ENCODE measurements around the gene PTEN. TPM values are rescaled to one million over a fixed set of nuclear protein-coding genes. Genes with fewer than 3 reads are reported as not detected.
"Not testable (repeated sequence)": the region's sequence is repeated elsewhere in the genome, so short reads cannot be mapped to it uniquely, and the experiment has no call there.

PTEN gene
- total RNA-seq, 1 donor = 169 TPM

DNA sequence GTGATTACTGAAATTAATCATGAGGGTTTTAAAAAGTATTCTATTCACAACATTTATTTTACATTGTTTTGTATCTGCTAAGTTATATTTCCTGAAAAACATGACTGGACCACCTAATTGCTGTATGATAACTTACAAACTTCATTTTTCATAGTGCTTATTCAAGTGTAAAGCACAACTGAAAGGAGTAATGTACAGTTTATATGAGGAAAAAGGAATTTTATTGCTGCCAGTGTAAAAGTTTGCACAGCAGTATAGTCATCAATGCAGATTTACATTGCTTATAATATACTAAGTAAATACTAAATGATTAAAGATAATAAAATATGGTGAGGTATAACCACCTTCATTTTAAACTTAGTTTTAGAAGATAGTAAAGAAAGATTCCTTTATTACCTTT lies 4.0 kb downstream of the PTEN start:
- Histone ChIP-seq H2AFZ (ENCODE audit: low read length) (no peak overlapping the region), H3K79me2 (ENCODE audit: insufficient read depth, low read length) (peaks cover 84% of the 10 kb centered on the region), H3K27ac (ENCODE audit: low read depth, low read length) (peak overlapping the region; percentile 71), H3K36me3 (ENCODE audit: insufficient read depth, low read length) (no peaks in the 10 kb centered on the region), H4K20me1 (ENCODE audit: insufficient read depth, low read length) (peaks cover 50% of the 10 kb centered on the region), H3K4me1 (ENCODE audit: insufficient read depth, low read length) (peaks cover 17% of the 10 kb centered on the region), H3K4me3 (ENCODE audit: insufficient read depth, low read length) (peak overlapping the region; percentile 96), H3K27me3 (ENCODE audit: insufficient read depth, low read length) (no peaks in the 10 kb centered on the region), H3K4me2 (ENCODE audit: insufficient read depth, low read length) (peak overlapping the region; percentile 92), H3K9me3 (ENCODE audit: low read depth, low read length) (no peaks in the 10 kb centered on the region)
- no peak for DNase-seq (ENCODE audit: insufficient read length, low spot score, missing footprints)
- TF ChIP-seq, protein P1, sequence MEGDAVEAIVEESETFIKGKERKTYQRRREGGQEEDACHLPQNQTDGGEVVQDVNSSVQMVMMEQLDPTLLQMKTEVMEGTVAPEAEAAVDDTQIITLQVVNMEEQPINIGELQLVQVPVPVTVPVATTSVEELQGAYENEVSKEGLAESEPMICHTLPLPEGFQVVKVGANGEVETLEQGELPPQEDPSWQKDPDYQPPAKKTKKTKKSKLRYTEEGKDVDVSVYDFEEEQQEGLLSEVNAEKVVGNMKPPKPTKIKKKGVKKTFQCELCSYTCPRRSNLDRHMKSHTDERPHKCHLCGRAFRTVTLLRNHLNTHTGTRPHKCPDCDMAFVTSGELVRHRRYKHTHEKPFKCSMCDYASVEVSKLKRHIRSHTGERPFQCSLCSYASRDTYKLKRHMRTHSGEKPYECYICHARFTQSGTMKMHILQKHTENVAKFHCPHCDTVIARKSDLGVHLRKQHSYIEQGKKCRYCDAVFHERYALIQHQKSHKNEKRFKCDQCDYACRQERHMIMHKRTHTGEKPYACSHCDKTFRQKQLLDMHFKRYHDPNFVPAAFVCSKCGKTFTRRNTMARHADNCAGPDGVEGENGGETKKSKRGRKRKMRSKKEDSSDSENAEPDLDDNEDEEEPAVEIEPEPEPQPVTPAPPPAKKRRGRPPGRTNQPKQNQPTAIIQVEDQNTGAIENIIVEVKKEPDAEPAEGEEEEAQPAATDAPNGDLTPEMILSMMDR (IDR thresholded peaks at IDR 0.05; ENCODE audit: extremely low read depth, low read depth, low read length) = no peak

DNA sequence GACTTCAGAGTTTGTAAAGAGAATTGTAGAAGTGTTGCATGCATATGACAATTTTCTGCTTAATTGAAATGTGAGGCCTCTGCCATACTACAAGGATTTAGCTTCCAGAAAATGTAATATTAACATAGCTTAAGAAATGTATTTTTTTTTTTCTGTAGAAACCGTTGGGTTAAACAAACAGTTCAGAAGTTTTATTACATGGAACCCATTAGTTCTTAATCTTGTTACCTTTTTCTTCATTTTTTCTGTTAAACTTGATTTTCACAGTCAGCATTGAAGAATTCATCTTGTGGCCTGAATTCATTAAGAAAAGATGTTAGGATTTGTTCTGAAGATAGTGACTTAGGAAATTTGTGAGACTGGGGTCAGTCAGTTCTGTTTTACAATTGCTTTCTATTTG lies 4.9 kb downstream of the PTEN start:
- peak; percentile 21 for DNase-seq (ENCODE audit: insufficient read length, low spot score, missing footprints)
- Histone ChIP-seq H2AFZ (ENCODE audit: low read length) (no peak overlapping the region), H4K20me1 (ENCODE audit: insufficient read depth, low read length) (peaks cover 57% of the 10 kb centered on the region)

DNA sequence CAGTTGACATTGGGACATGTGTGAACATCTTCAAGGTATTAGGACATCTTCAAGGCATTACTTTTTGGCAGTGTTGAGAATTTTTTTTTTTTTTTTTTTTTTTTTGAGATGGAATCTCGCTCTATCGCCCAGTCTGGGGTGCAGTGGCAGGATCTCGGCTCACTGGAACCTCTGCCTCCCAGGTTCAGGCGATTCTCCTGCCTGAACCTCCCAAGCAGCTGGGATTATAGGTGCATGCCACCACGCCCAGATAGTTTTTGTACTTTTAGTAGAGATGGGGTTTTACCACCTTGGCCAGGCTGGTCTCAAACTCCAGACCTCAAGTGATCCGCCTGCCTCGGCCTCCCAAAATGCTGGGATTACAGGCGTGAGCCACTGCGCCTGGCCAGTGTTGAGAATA lies 5.7 kb downstream of the PTEN start:
- Histone ChIP-seq H3K79me2 (ENCODE audit: insufficient read depth, low read length) (peaks cover 99% of the 10 kb centered on the region), H3K4me1 (ENCODE audit: insufficient read depth, low read length) (peaks cover 26% of the 10 kb centered on the region), H3K4me2 (ENCODE audit: insufficient read depth, low read length) (peak overlapping the region; percentile 92), H4K20me1 (ENCODE audit: insufficient read depth, low read length) (peaks cover 61% of the 10 kb centered on the region)
- not testable (repeated sequence) for H3K36me3 ChIP-seq (ENCODE audit: insufficient read depth, low read length); H3K4me3 ChIP-seq (ENCODE audit: insufficient read depth, low read length); H2AFZ ChIP-seq (ENCODE audit: low read length); H3K9me3 ChIP-seq (ENCODE audit: low read depth, low read length); DNase-seq (ENCODE audit: insufficient read length, low spot score, missing footprints); H3K27ac ChIP-seq (ENCODE audit: low read depth, low read length); H3K27me3 ChIP-seq (ENCODE audit: insufficient read depth, low read length)

More for the DNA sequence above, 4.9 kb downstream of the PTEN start:
- TF ChIP-seq, protein P1 (IDR thresholded peaks at IDR 0.05; ENCODE audit: extremely low read depth, low read depth, low read length) = no peak
- peaks cover 92% of the 10 kb centered on the region for H3K79me2 ChIP-seq (ENCODE audit: insufficient read depth, low read length)
- H3K36me3 ChIP-seq (ENCODE audit: insufficient read depth, low read length) = no peaks in the 10 kb centered on the region
- peak overlapping the region; percentile 92 for H3K4me2 ChIP-seq (ENCODE audit: insufficient read depth, low read length)
- H3K9me3 ChIP-seq (ENCODE audit: low read depth, low read length) = no peaks in the 10 kb centered on the region
- H3K4me3 ChIP-seq (ENCODE audit: insufficient read depth, low read length) = peak overlapping the region; percentile 52
- H3K27ac ChIP-seq (ENCODE audit: low read depth, low read length) = peak overlapping the region; percentile 11
- H3K4me1 ChIP-seq (ENCODE audit: insufficient read depth, low read length) = peaks cover 19% of the 10 kb centered on the region
- H3K27me3 ChIP-seq (ENCODE audit: insufficient read depth, low read length) = no peaks in the 10 kb centered on the region

DNA sequence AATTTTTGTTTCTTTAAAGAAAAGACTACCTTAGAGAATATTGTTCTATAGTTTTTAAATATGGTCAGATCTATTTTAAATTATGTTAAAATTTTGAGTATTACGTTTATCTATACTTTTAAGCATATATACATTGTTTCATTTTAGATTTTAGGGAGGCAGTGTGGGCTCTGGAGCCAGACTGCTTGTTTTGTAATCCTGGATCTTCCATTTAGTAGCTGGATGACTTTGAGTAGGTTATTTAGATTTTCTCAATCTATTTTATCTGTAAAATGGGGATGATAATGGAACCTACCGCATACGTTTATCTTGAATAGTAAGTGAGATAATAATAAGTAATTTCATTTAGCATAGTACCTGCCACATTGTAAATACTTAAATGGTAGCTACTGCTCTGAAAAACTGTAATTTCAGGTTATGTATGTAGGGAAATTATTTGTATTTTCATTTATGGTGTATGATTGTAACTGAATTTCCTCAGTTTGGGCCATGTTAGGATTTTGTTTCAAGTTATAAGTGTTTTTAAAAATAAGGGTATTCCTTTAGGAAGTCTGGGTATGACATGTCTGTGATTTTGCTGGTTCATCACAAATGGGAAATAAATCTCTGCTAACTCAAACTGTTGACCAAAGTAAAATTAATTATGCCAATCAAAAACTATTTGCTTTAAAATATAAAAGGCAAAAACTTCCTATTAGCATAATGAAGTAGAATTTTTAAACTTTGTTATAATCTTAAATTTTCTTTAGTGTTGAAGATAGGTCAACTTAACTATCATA lies 6.5 kb downstream of the PTEN start:
- Histone ChIP-seq H3K27ac (ENCODE audit: low read depth, low read length) (no peak overlapping the region), H3K79me2 (ENCODE audit: insufficient read depth, low read length) (peaks cover 99% of the 10 kb centered on the region), H2AFZ (ENCODE audit: low read length) (no peak overlapping the region), H3K4me2 (ENCODE audit: insufficient read depth, low read length) (no peak overlapping the region), H3K9me3 (ENCODE audit: low read depth, low read length) (no peaks in the 10 kb centered on the region), H4K20me1 (ENCODE audit: insufficient read depth, low read length) (peaks cover 54% of the 10 kb centered on the region), H3K4me3 (ENCODE audit: insufficient read depth, low read length) (no peak overlapping the region), H3K4me1 (ENCODE audit: insufficient read depth, low read length) (peaks cover 32% of the 10 kb centered on the region), H3K27me3 (ENCODE audit: insufficient read depth, low read length) (no peaks in the 10 kb centered on the region), H3K36me3 (ENCODE audit: insufficient read depth, low read length) (no peaks in the 10 kb centered on the region)
- no peak for DNase-seq (ENCODE audit: insufficient read length, low spot score, missing footprints)
- TF ChIP-seq, protein P1 (IDR thresholded peaks at IDR 0.05; ENCODE audit: extremely low read depth, low read depth, low read length) = no peak

All from osteoblast (primary cell).